ENCODE results near the gene PFKFB2.

The PFKFB2 gene

DNA sequence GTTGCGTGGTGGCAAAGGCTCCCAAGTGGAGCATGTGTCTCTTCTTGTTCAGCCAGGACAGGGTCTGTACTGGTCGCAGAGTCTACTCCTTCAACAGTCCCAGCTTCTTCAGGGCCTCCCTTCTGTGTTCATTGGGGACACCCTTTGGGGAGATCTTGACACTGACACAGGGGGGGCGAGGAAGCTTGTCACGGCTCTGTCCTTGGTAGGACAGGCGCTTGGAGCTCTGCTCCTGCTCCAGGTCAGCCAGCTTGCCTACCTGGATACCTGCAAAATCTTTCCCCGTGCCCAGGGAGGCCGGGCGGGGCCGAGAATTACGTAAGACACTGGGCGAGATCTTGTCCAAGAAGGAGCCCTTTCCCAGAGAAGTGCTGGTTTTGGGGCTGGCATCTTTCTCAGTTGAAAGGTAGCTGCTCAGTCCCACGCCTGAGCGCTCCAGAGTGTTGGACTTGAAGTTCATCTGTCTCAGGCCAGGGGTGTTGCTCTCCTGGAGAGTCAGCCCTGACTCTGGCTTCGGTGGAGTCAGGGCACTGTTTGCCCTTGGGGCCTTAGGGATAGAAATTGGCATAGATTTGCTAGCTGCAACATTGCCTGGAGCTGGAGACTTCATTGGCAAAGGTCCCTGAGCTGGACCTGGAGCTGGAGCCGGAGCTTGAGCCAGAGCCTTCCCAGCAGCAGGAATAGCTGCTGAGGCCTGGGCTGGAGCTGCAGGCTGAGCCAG, 31.0 kb upstream of the PFKFB2 start:
- DNase-seq (ENCODE audit: low read depth): no peak

DNA sequence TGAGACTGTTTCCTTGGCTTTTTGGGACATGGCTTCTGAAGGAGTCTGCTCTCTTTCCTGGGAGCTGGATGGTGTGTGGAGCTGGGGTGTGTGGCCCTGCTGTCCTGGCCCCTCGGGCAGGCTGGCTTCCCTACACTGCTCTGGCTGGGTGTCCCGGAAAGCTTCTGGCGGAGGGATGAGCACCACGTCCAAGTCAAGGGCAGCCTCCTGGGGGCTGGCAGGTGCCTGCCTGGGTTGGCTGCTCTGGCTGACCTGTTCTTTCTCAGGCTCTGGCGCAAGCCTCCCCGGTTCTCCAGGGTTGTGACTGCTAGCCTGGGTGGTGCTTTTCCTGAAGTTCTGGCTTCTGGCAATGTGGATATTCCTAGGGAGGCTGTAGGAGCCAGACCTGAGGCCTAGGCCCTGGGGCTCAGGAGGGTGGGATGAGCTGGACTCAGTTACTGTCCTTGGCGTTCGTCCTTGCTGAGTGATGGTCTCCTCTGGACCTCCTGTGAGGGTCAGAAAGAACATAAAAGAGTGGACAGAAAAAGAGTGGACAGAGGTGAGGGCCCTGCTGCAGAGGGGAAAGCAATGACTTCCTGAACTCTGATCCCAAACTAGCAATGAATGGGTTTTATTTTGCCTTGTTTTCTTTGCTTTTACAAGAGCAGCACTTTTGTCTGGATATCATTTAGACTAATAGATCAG, 29.9 kb upstream of the PFKFB2 start:
- no peak for DNase-seq (ENCODE audit: low read depth)

DNA sequence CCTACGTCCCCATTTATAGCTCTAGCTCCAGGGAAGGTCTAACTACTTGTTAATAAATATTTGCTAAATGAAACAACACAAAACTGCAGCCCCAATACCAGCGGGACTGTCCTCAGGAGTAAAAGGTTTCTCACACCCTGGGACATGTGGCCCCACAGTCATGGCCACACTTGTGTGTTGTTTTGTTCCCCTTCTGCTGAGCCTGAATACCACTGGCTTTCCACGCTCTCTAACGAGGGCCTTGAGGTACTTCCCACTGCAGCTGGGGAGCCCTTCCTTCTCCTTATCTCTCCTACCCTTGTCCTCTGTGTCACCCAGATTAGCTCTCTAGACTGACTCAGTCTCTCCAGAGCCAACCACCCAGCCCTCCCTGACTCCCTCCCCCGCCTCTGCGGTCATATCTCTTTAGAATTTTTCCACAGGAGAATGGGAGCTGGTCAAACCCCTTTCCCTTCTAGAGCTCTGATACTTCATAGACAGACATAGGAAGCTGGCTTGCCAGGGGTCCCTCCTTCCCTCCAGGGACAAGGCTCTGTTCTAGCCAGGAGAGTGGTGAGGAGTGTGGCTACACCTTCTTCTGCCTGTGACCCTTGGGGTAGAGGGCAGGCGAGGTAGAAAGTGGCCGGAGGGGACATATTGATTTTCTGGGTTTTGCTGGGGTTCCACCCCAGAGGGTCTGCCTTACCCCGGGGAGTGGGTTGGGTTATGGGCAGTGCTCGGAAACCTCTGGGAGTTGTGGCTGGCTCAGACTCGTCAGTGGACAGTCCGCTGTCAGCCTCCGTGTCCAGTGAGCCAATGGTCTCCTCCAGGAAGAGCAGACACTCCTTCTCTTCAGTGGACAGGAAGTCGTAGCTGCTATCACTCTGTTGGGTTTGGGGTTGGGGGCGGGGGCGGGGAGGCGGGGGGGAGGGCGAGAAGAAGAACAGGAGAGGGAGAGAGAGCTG, 28.6 kb upstream of the PFKFB2 start:
- DNase-seq (ENCODE audit: low read depth): peak; percentile 98

DNA sequence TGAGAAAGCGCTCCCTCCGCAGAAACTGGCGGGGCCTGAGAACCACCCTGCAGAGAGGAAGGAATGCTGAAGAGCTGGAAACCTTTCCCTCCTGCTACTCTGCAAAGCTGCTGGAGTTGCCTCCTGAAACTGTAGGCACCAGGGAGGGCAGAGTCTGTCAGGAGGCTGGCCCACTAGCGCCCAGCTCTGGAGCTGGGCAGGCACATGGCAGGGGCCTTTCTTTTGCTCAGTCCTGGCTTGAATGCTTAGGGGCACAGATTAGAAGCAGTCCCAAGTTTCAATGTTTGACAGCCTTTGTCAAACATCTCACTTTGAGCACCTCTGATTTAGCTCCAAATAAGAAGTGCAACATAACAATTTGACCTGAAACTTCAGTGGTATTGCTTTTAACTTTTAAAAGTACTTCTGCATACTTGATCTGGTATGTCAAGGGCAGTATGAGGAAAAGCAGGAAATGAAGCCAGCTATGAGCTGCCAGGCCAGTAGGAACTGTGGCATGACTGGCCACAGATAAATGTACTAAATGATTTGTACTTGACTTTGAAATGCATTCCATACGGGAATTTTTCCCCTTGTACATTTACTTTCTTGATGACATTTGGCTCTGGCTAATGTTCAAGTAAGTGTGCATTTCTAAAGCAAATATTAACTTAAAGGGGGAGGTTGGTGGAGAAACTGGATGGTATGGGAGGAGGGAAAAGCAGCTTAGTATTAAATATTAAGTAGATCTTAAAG, 27.8 kb upstream of the PFKFB2 start:
- DNase-seq (ENCODE audit: low read depth): no peak

DNA sequence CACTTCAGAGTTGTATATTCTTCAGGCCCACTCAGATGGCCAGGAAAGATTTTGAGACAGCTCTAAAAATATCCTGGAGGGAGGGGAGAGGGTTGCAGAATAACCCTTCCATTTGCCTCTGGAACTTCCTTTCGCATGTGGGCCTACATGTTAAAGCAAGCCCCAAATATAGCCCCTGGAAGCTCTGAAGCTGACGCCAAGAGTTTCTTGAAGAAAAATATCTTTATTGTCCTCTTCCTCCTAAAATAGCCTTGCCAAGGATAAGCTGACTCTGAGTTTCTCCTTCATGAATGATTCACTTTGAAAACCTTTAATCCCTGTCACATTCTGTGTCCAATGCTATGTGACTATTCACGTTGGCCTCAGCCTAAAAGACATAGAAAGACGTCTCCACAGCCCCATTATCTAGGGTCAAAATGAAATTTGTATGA, 27.0 kb upstream of the PFKFB2 start:
- DNase-seq (ENCODE audit: low read depth): no peak

DNA sequence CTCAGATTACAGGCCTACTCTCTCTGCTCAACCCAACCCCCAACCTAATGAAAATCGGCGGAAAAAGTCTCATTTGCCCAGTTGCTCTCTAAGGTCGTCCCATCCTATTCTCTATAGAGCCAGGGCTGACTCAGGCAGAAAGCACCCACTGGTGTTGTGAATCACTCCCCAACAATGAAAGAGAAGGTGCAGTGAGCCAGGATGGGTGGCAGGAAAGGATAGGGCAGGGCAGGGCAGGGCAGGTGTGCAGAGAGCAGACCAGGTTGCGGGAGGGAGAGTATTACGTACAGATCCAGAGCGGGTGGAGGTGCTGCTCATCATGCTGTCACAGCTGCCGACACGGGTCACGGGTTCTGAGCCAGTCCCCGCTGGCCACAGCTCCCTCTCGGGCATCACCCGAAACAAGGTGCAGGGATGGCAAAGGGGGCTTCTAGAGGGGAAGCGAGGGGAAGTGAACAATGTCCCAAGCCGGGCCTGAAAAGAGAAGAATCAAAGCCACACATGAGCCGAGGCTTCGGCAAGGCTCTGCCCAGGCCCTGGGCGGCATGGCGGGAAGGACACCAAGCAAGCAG, 25.8 kb upstream of the PFKFB2 start:
- no peak for DNase-seq (ENCODE audit: low read depth)

DNA sequence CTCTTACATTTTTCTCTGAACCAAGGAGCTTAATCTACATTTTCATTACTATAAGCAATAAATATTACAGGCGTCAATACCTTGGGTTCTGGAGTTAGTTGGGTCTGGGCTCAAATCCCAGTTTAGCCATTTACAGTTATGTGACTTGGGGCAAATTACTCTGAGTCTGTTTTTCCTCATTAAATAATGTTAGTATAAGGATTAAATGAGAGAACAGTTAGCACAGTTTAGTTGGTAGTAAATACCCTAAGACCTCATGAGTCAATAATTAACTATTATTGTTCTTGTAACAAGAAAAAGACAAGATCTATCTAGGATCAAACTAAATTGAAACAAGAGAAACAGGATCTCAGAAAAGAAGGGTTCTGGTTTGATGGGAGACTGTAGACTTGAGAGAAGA, 25.2 kb upstream of the PFKFB2 start:
- DNase-seq (ENCODE audit: low read depth): no peak

DNA sequence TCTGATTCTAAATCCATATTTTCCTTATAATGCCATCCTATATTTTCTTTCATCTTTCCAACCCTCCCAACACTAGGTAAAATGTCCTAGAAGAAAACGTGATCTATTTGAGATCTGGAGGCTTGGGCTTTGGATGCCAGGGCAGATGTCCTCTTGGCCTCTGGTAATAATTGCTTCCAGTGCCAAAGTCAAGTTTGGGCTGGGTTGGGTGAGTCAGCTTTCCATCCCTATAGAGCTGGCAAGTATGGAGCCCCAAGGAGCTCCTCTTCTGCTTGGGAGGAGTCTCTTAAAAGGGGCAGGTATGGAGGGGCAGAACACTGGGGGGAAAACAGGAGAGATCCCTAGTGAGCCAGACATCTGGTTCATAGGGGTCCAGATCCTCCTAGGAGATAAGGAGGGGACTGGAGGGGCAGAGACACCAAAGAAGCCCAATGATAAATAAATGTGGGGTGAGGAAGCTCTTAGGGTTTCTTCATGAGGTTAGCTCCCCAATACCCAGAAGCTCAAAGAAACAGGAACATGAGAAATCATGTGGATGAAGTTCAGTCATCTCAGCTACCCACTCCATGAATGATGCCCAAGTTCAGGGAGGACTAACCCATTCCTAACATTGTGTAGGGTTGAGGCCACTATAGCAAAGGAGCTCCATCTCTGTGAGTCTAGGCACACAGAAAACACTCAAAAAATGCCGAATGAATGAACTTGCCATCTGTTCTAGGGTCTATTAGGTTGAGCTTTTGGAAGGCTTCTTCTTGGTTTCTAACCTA, 24.0 kb upstream of the PFKFB2 start:
- no peak for DNase-seq (ENCODE audit: low read depth)

DNA sequence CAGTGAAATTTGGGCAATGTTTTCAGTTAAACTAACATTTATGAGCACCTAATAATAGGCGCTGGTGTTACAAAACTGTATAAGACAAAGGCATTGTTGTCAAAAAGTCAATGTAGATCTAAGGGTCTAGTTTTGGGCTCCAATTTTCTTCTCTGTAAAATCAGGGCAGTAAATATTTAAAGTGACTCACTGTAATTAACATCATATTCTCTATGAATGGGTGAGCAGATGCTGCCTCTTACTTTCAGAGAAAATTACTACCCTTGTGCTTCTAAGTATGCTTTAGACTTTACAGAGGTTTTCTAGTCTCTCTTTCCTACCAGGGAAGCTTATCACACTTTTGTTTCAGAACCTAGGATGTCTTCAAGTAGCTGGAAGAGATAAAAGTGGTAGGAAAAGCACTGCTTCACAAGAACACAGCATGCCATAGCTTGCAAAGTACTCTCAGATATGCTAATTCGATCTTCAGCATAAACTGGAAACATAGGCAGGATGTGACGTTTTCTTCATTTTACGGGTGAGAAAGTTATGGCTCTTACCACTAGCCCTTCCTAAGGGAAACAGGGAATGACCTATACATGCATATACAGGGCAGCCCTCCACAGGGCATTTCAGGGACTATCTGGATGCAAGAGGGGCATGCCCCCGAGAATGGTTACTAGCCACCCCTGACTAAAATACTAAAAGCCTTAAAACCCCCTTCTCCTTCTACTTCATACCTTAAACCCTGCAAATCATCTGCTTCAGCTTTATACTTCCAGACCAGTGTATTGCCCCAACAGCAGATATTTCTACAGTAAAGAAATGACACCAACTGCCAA, 23.2 kb upstream of the PFKFB2 start:
- no peak for DNase-seq (ENCODE audit: low read depth)

DNA sequence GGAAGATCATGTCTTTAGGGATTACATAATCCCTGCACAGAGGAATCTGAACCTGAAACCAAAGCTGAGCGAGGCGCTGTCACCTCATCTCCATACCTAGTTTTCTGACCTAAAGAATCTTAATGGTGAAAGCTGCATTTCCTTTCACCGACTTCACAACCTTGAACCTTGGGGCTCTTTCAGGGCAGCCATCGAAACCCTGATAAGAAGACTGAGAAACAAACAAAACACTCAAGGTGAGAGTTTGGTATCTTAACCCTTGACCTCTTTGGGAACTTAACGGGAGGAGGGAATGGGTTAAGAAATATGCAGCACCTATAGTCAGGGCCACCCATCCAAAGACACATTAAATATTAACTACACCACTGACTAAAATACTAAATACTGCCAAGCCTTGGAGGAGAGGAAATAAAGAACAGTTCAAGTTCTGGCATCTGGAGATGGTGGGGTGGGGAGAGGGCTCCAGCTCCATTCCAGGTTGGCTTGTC, 22.5 kb upstream of the PFKFB2 start:
- no peak for DNase-seq (ENCODE audit: low read depth)

DNA sequence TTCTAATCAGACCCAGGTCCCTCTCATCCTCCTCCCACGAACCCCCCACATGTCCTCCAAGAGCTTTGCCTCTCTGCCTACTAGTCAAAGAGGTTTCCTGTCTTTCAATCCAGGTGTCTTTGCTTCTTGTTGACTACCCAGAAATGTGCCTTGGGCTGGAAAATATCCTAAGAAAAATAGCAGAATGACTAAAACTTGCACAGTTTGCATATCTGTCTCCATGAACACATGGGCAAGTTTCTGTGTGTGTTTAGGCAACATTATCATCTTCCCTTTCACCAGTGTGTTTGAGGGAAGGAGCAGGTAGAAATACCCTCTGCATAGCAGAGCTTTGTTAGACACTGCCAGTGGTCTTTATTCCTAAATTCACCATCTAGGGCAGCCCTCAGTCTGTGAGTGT, 22.1 kb upstream of the PFKFB2 start:
- DNase-seq (ENCODE audit: low read depth): no peak

DNA sequence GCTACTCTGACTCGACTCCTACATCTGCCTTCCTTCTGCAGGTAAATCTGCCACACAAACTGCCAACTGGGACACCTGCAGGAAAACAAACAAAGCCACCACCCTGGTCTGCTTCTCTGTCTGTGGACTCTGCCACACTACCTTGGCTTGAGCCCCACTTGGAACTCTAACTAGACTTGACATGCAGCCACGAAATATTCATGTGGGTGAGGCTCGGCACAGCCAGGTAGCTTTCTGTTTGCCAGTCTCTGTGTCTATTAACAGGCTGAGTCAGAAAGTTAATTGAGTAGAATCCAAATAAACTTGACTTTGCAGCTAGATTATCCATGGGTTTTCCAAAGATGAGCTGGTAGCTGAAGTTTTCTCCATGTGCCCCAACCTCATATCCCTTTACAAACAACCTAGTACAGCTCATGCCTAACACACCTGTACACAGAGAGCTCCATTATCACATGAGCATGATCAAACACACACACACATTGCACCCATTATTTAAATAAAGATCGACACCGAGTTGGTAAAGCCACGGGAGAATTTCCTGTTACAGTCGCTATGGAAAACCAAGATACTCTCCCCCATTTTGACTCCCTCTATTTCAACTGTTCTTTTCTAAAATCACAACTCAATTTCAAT, 21.3 kb upstream of the PFKFB2 start:
- no peak for DNase-seq (ENCODE audit: low read depth)

DNA sequence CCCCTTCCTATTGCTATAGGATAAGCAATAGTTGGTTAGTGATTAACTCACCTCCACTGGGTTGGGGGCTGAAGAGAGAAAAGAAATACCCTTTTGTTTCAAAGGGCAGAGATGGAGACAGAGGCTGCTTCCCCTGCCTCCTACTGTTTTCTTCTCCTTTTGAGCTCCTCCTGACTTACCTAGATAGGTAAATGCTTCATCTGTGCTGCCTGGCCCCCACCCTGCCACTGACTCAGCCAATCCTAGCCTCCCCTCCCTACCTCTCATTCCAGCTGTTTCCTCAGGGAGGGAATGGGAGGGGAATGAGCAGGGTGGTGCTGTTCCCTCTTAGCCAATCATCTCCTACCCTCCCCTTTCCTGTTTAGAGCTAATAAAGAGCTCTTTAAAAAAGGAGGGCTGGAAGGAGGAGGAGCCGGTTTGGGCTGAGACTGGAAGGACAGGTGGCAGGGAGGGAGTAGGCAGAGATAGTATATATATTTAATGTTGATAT, 20.5 kb upstream of the PFKFB2 start, which contains the start of gene C1orf116:
Gene C1orf116, minus strand, starts transcription at position 229 of the 490 bp plus-strand sequence. CDS start 5,158 bp downstream, outside the sequence.
- no peak for DNase-seq (ENCODE audit: low read depth)

DNA sequence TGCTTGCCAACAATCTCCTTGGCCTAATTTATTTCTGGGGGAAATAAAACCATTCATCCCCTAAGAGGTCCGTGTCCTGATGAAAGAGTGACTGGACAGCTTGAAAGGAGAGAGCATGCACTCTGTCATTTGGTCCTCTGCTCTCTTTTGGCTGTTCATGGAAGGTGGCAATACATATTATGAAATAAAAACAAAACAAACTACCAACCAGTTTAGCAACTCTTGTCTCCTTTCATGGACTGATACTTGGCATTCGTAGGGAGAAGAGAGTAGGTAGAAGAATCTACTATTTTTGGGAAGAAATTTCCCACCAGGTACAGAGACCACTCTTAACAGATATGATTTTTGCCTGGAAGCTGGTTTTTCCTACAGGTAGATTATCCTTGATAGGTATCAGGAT, 19.8 kb upstream of the PFKFB2 start:
- DNase-seq (ENCODE audit: low read depth): no peak

DNA sequence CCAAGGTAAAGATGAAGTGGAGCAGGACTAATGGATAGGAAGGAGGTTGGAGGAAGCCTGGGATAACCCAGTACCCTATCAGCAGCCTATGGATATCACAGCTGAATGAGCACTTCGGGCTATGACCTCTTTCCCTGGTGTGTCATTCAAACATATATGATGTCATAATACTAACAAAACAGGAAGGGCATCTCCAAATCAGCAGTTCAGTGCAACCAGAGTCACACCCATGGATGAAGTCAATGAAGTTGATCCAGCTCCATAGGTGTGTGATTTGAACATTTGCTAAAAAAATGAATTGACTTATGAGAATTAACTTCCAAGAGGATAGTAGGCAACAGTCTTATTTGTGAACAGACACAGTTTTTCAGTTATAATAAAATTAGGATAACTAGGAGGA, 18.9 kb upstream of the PFKFB2 start:
- DNase-seq (ENCODE audit: low read depth): no peak

DNA sequence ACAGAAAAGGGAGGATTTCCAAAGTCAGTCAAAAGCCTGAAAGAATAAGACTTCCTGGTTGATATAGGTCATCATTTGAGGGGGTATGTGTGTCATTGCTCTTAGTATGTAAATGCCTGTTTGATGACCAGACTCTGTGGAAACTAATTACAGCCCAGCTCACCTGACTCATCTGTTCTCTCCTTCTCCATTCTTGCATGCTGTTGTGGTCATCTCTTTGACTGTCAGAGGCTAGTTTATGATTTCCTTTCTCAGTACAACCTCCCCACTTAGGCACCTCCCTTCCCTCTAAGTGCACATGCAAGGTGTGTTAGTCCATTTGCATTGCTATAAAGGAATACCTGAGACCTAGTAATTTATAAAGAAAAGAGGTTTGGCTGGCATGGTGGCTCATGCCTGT, 18.1 kb upstream of the PFKFB2 start:
- no peak for DNase-seq (ENCODE audit: low read depth)

DNA sequence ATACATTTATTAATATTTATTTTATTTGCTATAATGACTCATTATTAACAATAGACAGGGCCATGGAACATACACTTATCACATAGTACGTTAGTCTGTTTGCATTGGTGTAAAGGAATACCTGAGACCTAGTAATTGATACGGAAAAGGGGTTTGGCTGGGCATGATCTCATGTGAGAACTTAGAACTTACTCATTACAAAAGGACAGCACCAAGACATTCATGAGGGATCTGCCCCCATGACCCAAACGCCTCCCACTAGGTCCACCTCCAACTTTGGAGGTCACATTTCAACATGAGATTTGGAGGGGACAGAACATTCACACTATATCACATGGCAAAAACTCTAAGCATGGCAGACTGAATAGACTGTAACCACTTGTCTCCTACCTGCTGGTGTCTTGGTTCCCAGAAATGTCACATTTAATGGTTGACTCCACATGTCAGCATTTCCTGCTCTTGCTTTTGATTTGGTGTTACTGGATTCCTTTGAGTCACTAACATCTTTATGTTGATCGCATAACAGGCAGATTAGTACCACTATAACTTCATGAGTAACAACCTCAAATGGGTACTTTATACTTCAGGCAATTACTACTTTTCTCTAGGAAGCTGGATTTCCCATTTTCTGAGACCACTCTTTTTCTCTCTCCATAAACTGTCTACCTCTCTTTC, 17.1 kb upstream of the PFKFB2 start:
- no peak for DNase-seq (ENCODE audit: low read depth)

DNA sequence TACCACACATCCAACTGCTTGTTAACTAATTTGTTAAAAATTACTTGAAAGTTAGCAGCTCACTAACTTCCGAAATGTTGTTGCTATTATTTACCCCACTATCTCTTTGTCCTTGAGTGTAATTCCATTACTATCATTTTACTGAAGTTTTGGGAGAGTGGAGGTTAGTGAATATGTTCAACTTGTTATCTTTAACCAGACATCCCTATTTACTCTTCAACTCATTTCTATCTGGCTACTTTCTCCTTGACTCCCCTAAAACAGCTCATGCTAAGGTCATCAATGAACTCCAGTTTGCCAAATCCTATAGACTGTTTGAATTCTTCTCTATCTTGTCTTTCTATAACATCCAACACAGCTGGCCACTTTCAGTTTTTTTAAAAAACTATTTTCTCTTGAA, 16.2 kb upstream of the PFKFB2 start:
- DNase-seq (ENCODE audit: low read depth): no peak
